Anterior cingulate cortex (tissue), 58 donors: ENCODE data around the gene DCDC2.
"Not testable (repeated sequence)": the region's sequence is repeated elsewhere in the genome, so short reads cannot be mapped to it uniquely, and the experiment has no call there.

Experiments
- DNase-seq, 58 donors: peaks; one replicate each; lab custom pipeline; 2025; lab: John Stamatoyannopoulos, UW

DCDC2 gene

GRCh38 chr6:24228681-24229255 lies 129.1 kb downstream of the DCDC2 start:
- DNase-seq, result no peak

GRCh38 chr6:24228123-24228522 lies 129.7 kb downstream of the DCDC2 start:
- DNase-seq, result no peak

- no peak for DNase-seq
Measured at GRCh38 chr6:24227556-24227955, 130.3 kb downstream of the DCDC2 start.

- no peak for DNase-seq
Measured at GRCh38 chr6:24226541-24226940, 131.3 kb downstream of the DCDC2 start.

GRCh38 chr6:24225838-24226237 lies 132.0 kb downstream of the DCDC2 start:
- no peak for DNase-seq

GRCh38 chr6:24223115-24223919 lies 134.5 kb downstream of the DCDC2 start:
- DNase-seq, result no peak

GRCh38 chr6:24219670-24220069 lies 138.2 kb downstream of the DCDC2 start:
- DNase-seq, result no peak

- no peak for DNase-seq
Measured at GRCh38 chr6:24214984-24215383, 142.9 kb downstream of the DCDC2 start.

GRCh38 chr6:24207413-24207812 lies 150.4 kb downstream of the DCDC2 start:
- no peak for DNase-seq

- peak in 14 of 58 donors; percentile 0 to 37 (median 6) for DNase-seq
Measured at GRCh38 chr6:24205020-24205492, 152.8 kb downstream of the DCDC2 start.

- DNase-seq, result not testable (repeated sequence)
Measured at GRCh38 chr6:24204113-24204512, 153.7 kb downstream of the DCDC2 start.

- no peak for DNase-seq
Measured at GRCh38 chr6:24197892-24198291, 160.0 kb downstream of the DCDC2 start.

GRCh38 chr6:24195836-24196597 lies 161.8 kb downstream of the DCDC2 start:
- DNase-seq, result no peak

GRCh38 chr6:24194978-24195700 lies 162.7 kb downstream of the DCDC2 start:
- DNase-seq, result no peak

GRCh38 chr6:24193364-24193763 lies 164.5 kb downstream of the DCDC2 start:
- DNase-seq, result no peak

GRCh38 chr6:24191346-24191745 lies 166.5 kb downstream of the DCDC2 start:
- DNase-seq, result no peak

- no peak for DNase-seq
Measured at GRCh38 chr6:24188578-24189080, 169.2 kb downstream of the DCDC2 start.

GRCh38 chr6:24187965-24188577 lies 169.8 kb downstream of the DCDC2 start:
- no peak for DNase-seq

GRCh38 chr6:24186349-24186748 lies 171.5 kb downstream of the DCDC2 start:
- DNase-seq, result no peak

GRCh38 chr6:24183584-24183983 lies 174.3 kb downstream of the DCDC2 start:
- no peak for DNase-seq
